GM12878 (cell line): ENCODE results near the gene INHBC.

Source experiments
- BHLHE40 ChIP-seq, 2 experiments: fragments of 450-650 bp in 1 of 2; IDR thresholded peaks; 2 replicates each; pipeline ENCODE4 v1.6.1; 2011 to 2017; ENCODE audit warnings: low read depth in 2 of 2, borderline replicate concordance in 1 of 2, improper control_type of control experiment in 1 of 2, low read length in 1 of 2, mild to moderate bottlenecking in 1 of 2
- CHD2 ChIP-seq: IDR thresholded peaks from 2 replicates; pipeline ENCODE4 v1.6.1; 2011; ENCODE audit warnings: low read depth, low read length, improper control_type of control experiment, borderline replicate concordance
- CTCF ChIP-seq, 3 experiments: IDR thresholded peaks in 2 of 3; conservative IDR thresholded peaks in 1 of 3; 2 replicates each; pipeline ENCODE4 v1.5.1; 2011; ENCODE audit warnings: low read depth in 3 of 3, low read length in 3 of 3, mild to moderate bottlenecking in 3 of 3, control low read depth in 2 of 3, moderate library complexity in 2 of 3, inconsistent platforms in 1 of 3, mixed read lengths in 1 of 3; ENCODE audit not compliant: control insufficient read depth in 2 of 3, insufficient read depth in 1 of 3; ENCODE audit errors: extremely low read depth in 1 of 3
- EP300 ChIP-seq, 2 experiments: fragments of 150-350 bp in 1 of 2; IDR thresholded peaks; 2 replicates each; pipeline ENCODE4 v1.6.1; 2011 to 2012; ENCODE audit warnings: low read depth in 2 of 2, low read length in 2 of 2, borderline replicate concordance in 1 of 2, improper control_type of control experiment in 1 of 2, inconsistent platforms in 1 of 2; ENCODE audit not compliant: control insufficient read depth in 1 of 2
- EZH2 ChIP-seq: IDR thresholded peaks from 2 replicates; pipeline ENCODE4 v1.6.1; 2012; ENCODE audit warnings: low read depth, mild to moderate bottlenecking, control low read depth, inconsistent platforms, low read length, borderline replicate concordance; ENCODE audit not compliant: control insufficient read depth
- MTA2 ChIP-seq: fragments of 450-650 bp; IDR thresholded peaks from 2 replicates; pipeline ENCODE4 v1.6.1; 2016; ENCODE audit warnings: low read depth, mild to moderate bottlenecking, moderate library complexity
- REST ChIP-seq: IDR thresholded peaks from 2 replicates; pipeline ENCODE4 v1.6.1; 2012; ENCODE audit warnings: mild to moderate bottlenecking, low read depth, low read length
- TAF1 ChIP-seq: IDR thresholded peaks from 2 replicates; pipeline ENCODE4 v1.6.1; 2011; ENCODE audit warnings: mild to moderate bottlenecking, low read depth, low read length, borderline replicate concordance
- USF1 ChIP-seq: IDR thresholded peaks from 2 replicates; pipeline ENCODE4 v1.6.1; 2011; ENCODE audit warnings: borderline replicate concordance, low read depth, mild to moderate bottlenecking, moderate library complexity, mixed read lengths, low read length; ENCODE audit not compliant: insufficient read depth; ENCODE audit errors: extremely low read length
- ZBTB11 ChIP-seq: fragments of 450-650 bp; formaldehyde crosslinking; IDR thresholded peaks from 2 replicates; pipeline ENCODE4 v1.5.0; 2022; ENCODE audit warnings: mild to moderate bottlenecking, missing genetic modification characterization
- ZNF592 ChIP-seq: fragments of 450-650 bp; IDR thresholded peaks from 2 replicates; pipeline ENCODE4 v1.6.1; 2017; ENCODE audit warnings: mild to moderate bottlenecking, moderate library complexity

- no peak for TF ChIP-seq EZH2
- no peak for TF ChIP-seq REST
- no peak for TF ChIP-seq EP300 (IDR thresholded peaks at IDR 0.05; ENCODE audit: borderline replicate concordance in 1 of 2, control insufficient read depth in 1 of 2, low read depth in 2 of 2, low read length in 2 of 2)
- no peak for TF ChIP-seq CTCF (IDR thresholded peaks at IDR 0.05 in 2 of 3, conservative IDR thresholded peaks at IDR 0.05 in 1 of 3; ENCODE audit: control insufficient read depth in 2 of 3, extremely low read depth in 1 of 3, insufficient read depth in 1 of 3, low read depth in 3 of 3, low read length in 3 of 3)
- no peak for TF ChIP-seq ZBTB11 (CRISPR knock-in tag)
- TF ChIP-seq BHLHE40 (IDR thresholded peaks at IDR 0.05; ENCODE audit: borderline replicate concordance in 1 of 2, low read depth in 2 of 2, low read length in 1 of 2) = no peak
- TF ChIP-seq USF1 = no peak
- TF ChIP-seq CHD2 = no peak
- TF ChIP-seq TAF1 = no peak
- TF ChIP-seq MTA2 = no peak; the same call in 1 of the 2 replicates
- no peak for TF ChIP-seq ZNF592
Measured at GRCh38 chr12:57459750-57460467, 25.3 kb downstream of the INHBC start, which contains the start of gene GLI1.
